CD4-positive, alpha-beta T cell treated with Interferon gamma for 1 hour (primary cell): ENCODE data around the gene GBP2.
"Not testable (repeated sequence)": the region's sequence is repeated elsewhere in the genome, so short reads cannot be mapped to it uniquely, and the experiment has no call there.

Experiments used
- DNase-seq: peaks from one replicate; pipeline ENCODE4 v3.0.0-alpha.2; 2020

Gene GBP2

DNA sequence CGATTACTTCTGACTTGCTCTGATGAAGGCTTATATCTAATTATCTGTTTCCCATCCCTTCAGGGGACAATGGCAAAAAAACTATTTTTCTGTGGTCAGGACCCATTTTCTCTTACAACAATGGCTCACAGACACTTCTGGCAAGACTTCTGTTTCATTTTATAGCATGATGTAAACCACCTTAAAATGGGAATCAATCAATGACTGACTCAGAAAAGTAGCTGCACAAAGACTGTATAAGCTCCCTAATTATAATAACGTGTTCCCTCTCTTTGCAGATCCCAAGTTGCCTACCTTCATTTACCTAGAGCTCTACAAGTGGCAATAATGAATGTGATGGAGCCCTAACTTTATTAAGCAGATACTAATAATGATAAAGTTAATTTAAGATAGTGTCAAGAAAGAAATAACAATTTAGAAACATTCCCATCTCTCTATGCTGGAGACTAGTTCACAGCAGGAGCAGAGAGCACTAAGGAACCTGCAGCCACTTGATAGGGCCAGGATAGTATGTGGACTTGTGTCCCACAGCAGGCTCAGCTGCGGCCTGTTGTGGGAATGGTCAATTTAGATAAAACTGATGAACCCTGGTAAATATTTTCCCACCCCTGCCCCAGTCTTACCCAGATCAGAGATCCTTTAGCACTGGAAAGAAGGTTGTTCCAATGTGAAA, 538 bp downstream of the GBP2 start:
- no peak for DNase-seq

DNA sequence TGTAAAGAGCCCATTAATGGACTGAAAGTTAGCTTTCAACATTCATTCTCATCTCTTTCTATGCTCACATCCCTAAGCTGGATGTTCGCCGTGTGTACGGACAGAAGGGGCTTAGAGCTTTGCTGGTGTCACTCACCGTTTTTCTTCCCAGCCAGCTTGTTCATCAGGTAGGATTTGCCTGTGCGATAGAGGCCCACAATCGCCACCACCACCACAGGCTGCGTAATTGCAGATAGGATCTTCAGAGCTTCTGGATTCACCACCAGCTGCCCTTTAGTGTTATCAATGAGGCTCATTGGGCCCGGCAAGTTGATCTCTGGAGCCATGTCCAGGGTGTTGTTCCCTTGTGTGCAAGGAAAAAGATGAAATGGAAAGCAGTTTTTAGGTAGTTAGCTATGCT, 4.3 kb downstream of the GBP2 start:
- no peak for DNase-seq

DNA sequence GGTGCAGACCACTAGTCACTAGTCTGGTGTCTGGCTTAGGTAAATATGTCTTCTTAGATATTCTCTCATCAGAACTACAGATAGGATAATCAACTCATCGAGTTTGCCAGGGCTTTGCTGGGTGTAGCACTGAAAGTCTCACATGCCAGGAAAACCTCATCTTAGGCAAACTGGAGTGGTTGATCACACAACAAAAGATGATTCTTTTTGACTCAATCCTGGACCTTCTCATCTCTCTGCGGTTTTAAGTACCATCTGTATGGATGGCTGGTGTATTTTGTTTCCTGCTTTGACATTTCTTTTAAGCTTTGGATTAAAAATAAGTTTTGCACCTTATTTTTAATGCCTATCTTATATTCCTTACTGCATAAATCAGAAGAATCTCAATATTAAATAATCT, 11.3 kb downstream of the GBP2 start:
- no peak for DNase-seq

DNA sequence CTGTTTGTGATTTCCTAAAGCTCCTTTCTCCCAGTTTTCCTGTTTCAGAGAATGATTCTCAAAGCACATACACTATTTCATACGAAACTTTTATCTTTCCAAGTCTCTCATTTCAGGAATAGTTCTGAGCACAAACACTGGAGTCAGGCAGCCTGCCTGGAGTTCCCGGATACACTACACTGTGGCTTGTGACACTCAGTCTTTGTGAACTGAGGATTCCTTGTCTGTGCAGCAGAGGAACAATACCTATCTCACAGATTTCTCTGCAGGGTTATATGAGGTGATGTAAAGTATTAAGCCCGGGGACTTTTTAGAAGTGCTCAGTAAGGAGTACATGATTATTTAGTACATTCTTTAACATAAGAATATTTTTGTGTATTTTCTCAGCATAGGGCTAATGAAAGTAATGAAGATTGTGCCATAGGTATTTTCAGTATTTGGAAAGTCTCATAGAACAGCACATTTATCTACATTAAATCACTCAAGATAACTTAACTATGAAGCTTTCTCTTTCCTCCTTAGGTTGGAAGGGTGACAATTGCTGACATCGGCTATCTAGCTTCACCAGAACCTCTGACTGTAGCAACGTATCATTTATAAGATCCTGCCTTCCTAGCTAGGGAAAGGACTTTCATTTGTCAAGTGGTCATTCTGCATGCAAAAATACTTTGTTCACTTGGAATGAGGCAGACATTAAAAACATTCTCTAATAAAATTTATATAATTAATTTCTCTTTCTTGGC, 12.9 kb downstream of the GBP2 start:
- DNase-seq: no peak

DNA sequence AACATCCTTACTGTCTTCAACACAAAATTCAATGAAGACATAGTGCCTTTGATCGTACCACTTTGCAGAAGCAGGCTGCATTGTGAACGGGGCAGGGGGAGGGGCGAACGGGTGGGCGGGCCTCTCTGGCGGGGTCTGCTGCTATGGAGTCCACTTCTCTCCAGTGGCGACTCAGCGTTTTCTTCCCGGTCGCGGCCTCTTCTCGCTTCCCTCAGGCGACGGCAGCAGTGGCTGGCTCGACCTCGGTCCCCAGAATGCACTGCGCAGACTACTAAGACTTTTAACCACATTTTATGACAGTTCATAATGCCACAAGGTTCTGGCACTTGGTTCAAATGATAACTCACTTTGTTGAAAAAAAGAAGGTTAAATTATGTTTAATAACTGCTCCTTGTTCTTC, 21.2 kb downstream of the GBP2 start:
- DNase-seq: no peak

DNA sequence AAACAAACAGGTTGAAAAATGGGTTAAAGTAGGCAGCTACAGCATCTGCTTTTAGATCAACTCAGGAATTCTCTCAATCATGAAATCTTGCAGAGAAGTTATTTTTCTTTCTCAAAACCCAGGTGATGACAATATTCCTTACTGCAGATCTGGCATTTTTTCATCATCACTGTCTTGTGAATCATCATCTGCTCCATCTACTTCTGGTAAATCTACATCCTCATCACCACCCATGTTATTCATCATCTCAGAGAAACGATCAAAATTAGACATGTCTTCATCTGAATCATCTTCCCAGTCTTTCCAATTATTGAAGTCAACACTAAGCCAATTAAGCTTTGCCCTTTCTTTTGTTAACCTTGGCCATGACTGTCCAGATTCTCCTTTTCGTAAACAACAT, 21.8 kb downstream of the GBP2 start:
- no peak for DNase-seq

DNA sequence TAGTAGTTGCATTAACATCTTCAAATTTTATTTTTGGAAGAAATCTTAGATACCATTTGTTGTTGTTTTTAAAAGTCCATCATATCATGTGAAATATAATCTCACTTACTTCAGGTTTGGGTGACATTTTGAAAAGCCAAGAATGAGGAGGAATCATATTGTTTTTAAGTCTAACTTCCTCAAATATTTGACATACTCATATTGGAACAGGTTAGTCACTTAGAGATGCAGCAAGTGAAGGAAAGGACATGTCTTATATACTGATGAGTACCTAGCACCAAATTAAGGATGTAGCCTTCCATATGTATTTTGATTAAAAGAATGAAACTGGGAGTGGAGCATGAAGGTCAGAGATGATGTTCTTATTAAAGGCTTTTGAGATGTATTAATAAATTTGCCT, 23.9 kb downstream of the GBP2 start:
- no peak for DNase-seq

DNA sequence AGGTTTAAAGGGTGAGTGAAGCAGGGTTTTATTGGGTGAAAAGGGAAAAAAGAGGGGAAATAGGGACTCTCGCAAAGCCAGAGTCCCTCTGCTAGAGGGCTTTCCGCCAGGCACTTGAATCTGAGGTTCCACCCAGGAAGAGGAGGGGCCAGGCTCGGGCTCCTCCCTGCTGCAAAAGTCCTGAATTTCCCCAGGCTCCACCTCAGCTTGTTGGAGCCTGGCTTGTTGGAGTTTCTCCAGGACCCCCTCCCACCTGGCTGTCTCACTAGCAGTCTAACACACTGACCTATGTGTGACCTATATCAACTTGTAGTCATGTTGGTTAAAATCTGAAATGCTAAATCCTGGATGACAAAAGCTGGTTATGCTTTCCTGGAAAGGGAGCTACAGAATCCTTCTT, 25.5 kb downstream of the GBP2 start:
- no peak for DNase-seq

DNA sequence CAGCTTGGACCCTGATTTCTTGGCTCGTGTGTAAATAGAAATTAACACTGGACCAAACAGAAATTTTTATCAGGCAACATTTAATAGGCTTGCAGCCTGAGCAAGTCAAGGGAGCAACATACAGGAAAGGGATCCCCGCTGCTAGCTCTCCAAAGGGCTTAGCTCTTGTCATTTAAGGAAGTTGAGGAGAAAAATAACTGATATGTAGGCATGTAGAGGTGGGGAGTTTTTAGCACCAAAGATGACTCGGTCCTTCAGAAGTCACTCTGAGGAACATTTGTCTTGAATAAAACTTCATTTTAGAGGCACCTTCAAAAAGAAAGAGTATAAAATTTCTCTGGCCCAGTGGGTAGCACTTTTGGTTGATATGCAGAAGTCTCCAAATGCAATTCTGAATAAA, 27.1 kb downstream of the GBP2 start:
- no peak for DNase-seq

DNA sequence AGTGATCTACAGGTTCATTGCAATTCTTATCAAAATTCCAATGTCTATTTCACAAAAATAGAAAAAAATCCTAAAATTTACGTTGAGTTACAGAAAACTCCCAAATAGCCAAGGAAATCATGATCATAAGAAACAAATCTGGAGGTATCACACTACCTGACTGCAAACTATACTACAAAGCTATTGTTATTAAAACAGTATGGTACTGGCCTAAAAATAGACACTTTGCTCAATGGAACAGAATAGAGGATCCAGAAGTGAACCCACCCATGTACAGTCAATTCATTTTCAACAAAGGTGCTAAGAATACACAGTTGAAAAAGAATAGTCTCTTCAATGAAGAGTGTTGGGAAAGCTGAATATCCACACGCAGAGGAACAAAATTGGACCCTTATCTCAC, 30.2 kb downstream of the GBP2 start:
- DNase-seq: no peak

DNA sequence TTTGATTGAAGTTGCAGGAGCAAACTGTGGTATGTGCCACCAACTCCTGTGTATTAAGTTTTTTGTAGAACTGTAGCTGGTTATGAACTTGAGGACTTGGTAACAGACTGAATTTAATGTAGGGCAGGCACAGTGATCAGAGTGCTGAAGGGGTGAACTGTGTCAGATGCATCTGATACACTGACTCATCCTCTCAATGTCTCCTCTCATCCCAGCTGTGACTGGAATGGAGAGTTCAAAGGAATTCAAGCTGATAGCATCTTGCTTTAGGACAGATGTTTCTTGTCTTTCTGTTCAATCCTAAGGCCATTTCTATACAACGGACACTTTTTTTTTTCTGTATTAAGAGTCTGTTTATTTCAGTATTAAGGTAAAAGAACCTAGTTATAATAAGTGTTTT, 36.0 kb downstream of the GBP2 start:
- DNase-seq: no peak

DNA sequence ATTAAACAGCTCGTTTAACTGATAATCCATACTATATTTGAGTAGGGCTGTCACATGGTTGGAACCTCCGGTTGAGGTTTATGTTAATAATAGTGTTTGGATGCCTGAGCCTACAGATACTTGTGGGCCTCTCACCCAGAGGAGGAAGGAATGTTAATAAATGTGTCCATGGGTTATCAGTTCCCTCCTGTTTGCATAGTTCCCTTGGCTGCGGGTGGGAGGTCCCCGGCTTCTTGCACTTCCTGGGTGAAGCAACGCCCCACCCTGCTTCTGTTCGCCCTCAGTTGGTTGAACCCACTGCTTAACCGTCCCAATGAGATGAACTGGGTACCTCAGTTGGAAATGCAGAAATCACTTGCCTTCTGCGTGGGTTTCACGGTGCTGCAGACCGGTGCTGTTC, 37.3 kb downstream of the GBP2 start:
- no peak for DNase-seq

DNA sequence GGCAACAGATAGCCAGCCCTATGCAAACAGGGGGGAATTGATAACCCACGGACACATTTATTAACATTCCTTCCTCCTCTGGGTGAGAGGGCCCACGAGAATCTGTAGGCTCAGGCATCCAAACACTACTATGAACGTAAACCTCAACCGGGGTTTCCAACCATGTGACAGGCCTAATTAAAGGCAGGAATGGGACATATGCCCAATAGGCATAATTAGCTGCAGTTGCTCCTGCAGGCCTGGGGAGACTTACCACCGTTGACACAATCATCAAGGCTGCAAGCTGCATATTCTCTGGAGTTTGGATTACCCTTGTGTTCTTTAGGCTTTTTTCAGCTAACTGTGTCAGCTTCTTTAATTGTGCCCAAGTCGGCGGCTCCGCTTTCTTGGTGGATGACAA, 38.7 kb downstream of the GBP2 start:
- no peak for DNase-seq

DNA sequence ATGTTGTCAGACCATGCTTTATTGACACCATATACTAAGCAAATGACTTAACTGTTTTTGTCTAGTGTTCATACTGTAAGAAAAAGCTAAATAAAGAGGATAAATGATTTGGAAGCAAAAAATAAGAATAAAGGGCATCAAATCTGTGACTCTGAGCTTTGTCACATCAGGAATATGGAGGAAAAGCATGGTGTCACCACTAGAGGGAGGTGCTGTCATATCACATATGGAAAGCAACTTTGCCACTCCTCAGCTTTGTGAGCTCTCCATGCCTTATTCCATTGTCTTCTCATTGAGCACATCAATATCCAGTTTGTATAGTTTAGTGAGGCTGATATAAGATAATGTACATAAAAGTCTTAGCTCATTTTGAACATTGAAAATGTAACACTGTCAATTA, 40.1 kb downstream of the GBP2 start:
- DNase-seq: peak; percentile 44

DNA sequence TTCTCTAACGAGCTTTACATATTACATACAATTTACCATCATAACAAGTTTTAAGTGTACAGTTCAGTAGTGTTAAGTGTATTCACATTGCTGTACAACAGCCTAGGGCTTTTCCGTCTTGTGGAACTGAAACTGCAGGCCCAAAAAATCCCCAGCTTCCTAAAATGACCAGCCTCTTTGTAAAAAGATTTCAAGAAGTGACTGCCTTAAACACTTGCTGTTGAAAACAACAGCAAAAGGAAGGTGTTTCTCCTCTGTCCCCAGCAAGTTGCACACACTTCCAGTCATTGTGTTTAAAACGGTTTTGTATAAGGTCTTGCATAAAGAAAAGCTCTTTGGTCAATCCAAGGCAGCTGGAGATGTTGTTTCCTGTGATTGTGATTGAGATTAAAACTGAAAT, 44.9 kb downstream of the GBP2 start:
- no peak for DNase-seq

DNA sequence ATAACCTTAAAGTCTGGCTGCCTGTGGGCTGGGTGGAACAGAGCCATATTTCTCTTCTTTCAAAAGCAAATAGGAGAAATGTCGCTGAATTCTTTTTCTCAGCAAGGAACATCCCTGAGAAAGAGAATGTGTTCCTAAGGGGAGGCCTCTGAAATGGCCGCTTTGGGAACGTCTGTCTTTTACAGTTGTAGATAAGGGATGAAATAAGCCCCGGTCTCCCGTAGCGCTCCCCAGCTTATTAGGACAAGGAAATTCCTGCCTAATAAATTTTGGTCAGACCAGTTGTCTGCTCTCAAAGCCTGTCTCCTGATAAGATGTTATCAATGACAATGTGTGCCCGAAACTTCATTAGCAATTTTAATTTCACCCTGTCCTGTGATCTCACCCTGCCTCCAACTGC, 45.8 kb downstream of the GBP2 start:
- not testable (repeated sequence) for DNase-seq

DNA sequence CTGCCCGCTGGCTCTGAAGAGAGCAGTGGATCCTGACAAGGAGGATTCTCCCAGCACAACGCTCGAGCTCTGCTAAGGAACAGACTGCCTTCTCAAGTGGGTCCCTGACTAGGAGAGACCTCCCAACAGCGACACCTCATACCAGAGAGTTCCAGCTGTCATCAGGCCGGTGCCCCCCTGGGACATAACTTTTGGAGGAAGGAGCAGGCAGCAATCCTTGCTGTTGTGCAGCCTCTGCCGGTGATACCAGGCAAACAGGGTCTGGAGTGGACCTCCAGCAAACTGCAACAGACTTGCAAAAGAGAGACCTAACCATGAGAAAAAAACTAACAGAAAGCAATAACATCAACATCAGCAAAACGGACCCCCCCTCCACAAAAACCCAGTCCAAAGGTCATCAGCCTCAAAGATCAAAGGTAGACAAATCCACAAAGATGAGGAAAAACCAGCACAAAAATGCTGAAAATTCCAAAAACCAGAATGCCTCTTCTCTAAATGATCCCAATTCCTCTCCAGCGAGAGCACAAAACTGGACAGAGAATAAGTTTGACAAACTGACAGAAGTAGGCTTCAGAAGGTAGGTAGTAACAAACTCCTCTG, 53.3 kb downstream of the GBP2 start:
- DNase-seq: not testable (repeated sequence)

DNA sequence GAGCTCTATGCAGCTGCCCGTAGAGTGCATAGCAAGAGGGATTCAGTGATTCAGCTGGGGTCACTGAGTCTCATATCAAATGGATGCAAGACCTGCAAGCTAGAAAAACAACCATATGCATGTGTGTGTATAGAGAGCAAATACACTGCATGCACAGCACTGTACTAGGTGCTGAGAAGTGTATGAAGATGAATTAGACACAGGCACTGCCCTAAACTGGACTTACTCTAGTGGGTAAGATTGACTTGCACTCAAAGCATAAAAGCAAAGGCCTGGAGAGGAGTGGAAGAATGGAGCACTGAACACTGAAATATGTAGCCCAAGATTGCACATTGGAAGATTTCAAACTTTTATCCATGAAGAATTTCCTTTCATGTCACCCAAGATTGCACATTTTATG, 55.4 kb downstream of the GBP2 start:
- no peak for DNase-seq

DNA sequence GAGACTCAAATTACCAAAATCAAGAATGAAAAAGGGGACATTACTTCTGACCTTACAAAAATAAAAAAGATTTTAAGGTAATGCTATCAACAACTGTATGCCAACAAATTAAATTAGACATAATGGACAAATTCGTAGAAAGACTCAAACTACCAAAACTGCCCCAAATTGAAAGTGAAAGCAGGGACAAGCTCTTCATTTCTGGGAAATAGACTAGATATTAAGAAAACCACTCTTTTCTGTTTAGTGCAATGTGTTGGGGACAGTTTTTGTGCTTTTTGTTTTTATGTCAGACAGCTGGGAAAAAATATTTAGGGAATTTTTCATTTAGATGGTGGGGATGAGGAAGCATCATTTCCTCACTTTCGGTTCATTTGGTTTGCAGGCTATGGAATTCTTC, 56.0 kb downstream of the GBP2 start:
- no peak for DNase-seq

DNA sequence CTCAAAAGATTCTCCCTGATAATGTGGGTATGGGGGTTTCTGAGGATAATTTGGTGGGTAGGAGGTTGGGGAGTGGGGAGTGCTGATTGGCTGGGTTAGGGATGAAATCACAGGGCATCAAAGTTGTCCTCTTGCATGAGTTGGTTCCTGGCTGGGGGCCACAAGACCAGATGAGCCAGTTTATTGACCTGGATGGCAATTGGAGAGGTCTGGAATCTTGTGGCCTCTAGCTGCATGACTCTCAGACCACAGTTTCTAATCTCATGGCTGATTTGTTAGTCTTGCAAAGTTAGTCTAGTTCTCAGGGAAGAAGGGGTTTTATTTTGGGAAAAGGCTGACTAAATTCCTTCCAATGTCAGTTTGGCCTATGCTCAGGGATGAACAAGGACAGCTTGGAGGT, 57.6 kb downstream of the GBP2 start:
- no peak for DNase-seq

DNA sequence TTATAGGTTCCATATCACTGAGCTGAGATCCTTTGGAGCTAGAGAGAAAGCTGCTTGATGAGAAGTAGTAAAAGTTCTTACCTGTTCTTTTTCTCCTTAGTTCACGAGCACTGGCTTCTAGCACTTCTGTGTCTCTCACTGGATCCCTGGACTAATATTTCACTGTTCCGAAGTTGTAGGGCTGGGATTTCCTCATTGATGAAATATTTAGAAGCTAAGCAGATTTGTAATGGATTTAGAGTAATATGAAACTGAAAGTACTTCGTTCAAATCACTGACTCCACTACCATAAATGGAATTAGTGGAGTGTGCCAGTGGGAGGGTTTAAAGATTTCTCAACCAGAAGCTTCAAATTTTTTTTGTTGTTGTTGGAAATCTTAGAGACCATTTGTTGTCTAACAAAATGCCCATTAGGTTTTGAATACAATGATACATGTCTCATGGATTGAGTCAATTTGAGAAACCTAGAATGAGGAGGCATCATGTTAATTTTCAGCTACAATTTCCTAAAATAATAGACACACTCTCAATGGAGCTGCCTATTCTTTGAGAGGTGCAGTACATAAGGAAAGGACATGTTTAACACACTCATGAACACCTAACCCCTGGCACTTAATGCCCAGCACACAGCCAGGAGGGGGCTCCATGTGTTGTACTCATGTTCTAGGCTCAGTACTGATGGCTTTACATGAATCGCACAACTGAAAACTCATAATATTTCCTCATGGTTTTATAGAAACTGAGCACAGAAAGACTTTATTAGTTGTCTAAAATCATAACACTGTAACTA, 60.6 kb downstream of the GBP2 start, which contains the start of gene GBP1:
Gene GBP1 (minus strand): TSS at position 130 of the 790 bp plus-strand sequence. CDS start 1,974 bp downstream, outside the sequence.
- no peak for DNase-seq

DNA sequence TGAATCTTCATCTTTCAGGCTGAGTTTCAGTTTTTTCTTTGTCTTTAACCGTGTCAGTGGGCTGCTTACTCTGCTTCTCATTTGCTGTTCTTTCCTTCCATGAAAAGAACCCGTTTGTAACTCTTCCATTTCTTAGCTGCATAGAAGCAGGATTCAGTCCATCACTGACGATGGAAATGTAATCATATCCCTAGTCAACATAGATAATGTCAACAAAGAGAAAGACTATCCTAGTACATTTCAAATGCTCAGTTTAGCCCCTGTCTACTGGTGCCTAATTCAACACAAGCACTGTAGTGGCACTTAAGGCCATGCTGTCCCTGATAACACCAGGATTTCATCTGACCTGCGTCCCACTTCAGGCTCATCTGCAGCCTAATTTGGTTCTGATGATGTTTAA, 61.3 kb downstream of the GBP2 start:
- no peak for DNase-seq

DNA sequence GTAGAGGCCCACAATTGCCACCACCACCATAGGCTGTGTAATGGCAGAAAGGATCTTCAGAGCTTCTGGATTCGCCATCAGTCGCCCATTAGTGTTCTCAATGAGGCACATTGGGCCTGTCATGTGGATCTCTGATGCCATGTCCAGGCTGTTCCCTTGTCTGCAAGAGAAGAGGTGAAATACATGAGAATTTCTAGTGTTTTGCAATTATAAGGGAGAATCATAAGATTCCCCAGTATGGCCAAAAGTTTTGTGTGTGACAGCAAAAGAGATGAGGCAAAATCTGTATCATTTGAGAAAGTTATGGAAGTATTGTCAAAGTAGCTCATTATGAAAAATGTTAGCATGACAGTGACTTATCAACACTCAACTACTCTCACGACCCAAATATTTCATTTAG, 62.8 kb downstream of the GBP2 start:
- no peak for DNase-seq

DNA sequence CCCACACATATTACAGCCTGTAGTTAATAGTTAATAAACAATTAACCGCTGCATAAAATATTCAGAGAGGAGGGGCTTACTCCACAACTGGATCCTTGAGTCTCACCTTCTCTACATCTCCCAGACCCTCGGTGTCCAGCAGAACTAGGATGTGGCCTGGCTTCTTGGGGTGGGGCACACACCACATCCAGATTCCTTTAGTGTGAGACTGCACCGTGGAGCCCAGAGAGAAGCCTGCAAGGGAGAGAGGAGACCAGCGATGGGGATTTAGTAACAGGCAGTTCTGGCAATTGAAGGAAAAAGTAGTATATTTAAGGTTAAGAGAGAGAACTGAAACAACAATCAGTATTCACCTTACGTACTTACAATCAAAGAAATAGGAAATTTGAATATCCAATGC, 65.8 kb downstream of the GBP2 start:
- DNase-seq: no peak
